Endothelial cell of umbilical vein (primary cell): ENCODE data around the gene UBR4. TPM values are rescaled to one million over a fixed set of nuclear protein-coding genes. Genes with fewer than 3 reads are reported as not detected.

ENCODE experiments used
- BruUV-seq: library from RNA; stranded (reverse); fragments of 400-500 nt; replicated peaks from 2 replicates; lab custom pipeline; 2021; lab: Mats Ljungman, UMichigan
- CTCF ChIA-PET: fragments of 300-600, 350-600 bp; sonication (Branson Sonifier 250); formaldehyde crosslinking; loops from one replicate; lab custom pipeline; 2021; ENCODE audit warnings: antibody characterized with exemption, inconsistent platforms; lab: Charles Lee
- POLR2A ChIA-PET: fragments of 300-600, 350-600 bp; sonication (Branson Sonifier 250); formaldehyde crosslinking; loops from one replicate; lab custom pipeline; 2021; ENCODE audit warnings: antibody characterized with exemption, inconsistent platforms; lab: Charles Lee
- DNase-seq: peaks from one replicate; pipeline ENCODE4 v3.0.0-alpha.2; 2011; ENCODE audit warnings: low read depth, low spot score
- FAIRE-seq: peaks from 2 replicates; lab custom pipeline; 2011; peaks lifted over from hg19 to GRCh38; lab: Jason Lieb, UNC
- H2AFZ ChIP-seq: 2 replicates; pipeline ENCODE4 v1.6.0; 2012; ENCODE audit warnings: low read depth, low read length, control low read depth, inconsistent platforms
- H3K27ac ChIP-seq: 2 replicates; pipeline ENCODE4 v1.5.1; 2011; ENCODE audit warnings: low read depth, mild to moderate bottlenecking, control low read depth, low read length, moderate library complexity; ENCODE audit not compliant: insufficient read depth
- H3K27me3 ChIP-seq, 2 experiments: 2 replicates each; pipeline versions ENCODE4 v1.6.0 to v1.6.1; 2011; ENCODE audit warnings: low read length in 2 of 2, mixed read lengths in 1 of 2; ENCODE audit not compliant: control insufficient read depth in 2 of 2, insufficient read depth in 2 of 2
- H3K36me3 ChIP-seq, 2 experiments: 2 replicates in 1 of 2; 3 replicates in 1 of 2; pipeline ENCODE4 v1.5.1; 2011; ENCODE audit warnings: low read length in 2 of 2, mild to moderate bottlenecking in 1 of 2, moderate library complexity in 1 of 2; ENCODE audit not compliant: control insufficient read depth in 2 of 2, insufficient read depth in 2 of 2; ENCODE audit errors: extremely low read depth in 1 of 2
- H3K4me1 ChIP-seq: 3 replicates; pipeline ENCODE4 v1.5.1; 2011; ENCODE audit warnings: mild to moderate bottlenecking, low read length; ENCODE audit not compliant: control insufficient read depth, insufficient read depth; ENCODE audit errors: extremely low read depth
- H3K4me2 ChIP-seq: 2 replicates; pipeline ENCODE4 v1.6.1; 2011; ENCODE audit warnings: low read length, control low read depth, mixed read lengths; ENCODE audit not compliant: insufficient read depth
- H3K4me3 ChIP-seq, 3 experiments: fragments of 200-600 bp in 1 of 3; sonication (generic), shearing (Covaris generic) in 1 of 3; replicated peaks in 1 of 3; 2 replicates each; pipeline ENCODE4 v1.5.1; 2011 to 2016; ENCODE audit warnings: control low read depth in 3 of 3, low read length in 3 of 3, mild to moderate bottlenecking in 2 of 3, inconsistent platforms in 1 of 3, low read depth in 1 of 3, moderate library complexity in 1 of 3; ENCODE audit not compliant: insufficient read depth in 1 of 3
- H3K79me2 ChIP-seq: 2 replicates; pipeline ENCODE4 v1.6.0; 2012; ENCODE audit warnings: low read length, inconsistent platforms; ENCODE audit not compliant: control insufficient read depth, insufficient read depth
- H3K9ac ChIP-seq: replicated peaks from 2 replicates; pipeline ENCODE3; 2011; ENCODE audit warnings: low read length, control low read depth; ENCODE audit not compliant: insufficient read depth; ENCODE audit errors: extremely low read depth
- H3K9me1 ChIP-seq: replicated peaks from 3 replicates; pipeline ENCODE4 v1.6.0; 2011; ENCODE audit warnings: mild to moderate bottlenecking, low read length; ENCODE audit not compliant: control insufficient read depth, insufficient read depth; ENCODE audit errors: extremely low read depth
- H3K9me3 ChIP-seq: replicated peaks from 2 replicates; pipeline ENCODE4 v1.5.1; 2012; ENCODE audit warnings: low read length, inconsistent platforms; ENCODE audit not compliant: control insufficient read depth, insufficient read depth
- H4K20me1 ChIP-seq: replicated peaks from 2 replicates; pipeline ENCODE3; 2011; ENCODE audit warnings: mild to moderate bottlenecking, low read length; ENCODE audit not compliant: control insufficient read depth, insufficient read depth; ENCODE audit errors: extremely low read depth
- CTCF ChIP-seq, 2 donors: IDR thresholded peaks; 1 replicate in 1 of 2; 2 replicates in 1 of 2; pipeline ENCODE4 v1.5.1; 2011; ENCODE audit warnings: low read length in 2 of 2, mild to moderate bottlenecking in 2 of 2, moderate library complexity in 2 of 2, control low read depth in 1 of 2, inconsistent platforms in 1 of 2, low read depth in 1 of 2; ENCODE audit not compliant: insufficient read depth in 1 of 2; ENCODE audit errors: extremely low read depth in 1 of 2
- EZH2 ChIP-seq: IDR thresholded peaks from 2 replicates; pipeline ENCODE4 v1.6.1; 2012; ENCODE audit warnings: borderline replicate concordance, low read depth, mild to moderate bottlenecking, moderate library complexity, low read length, inconsistent platforms; ENCODE audit not compliant: severe bottlenecking
- FOS ChIP-seq: IDR thresholded peaks from 2 replicates; pipeline ENCODE4 v1.6.1; 2011; ENCODE audit warnings: mild to moderate bottlenecking, low read length, moderate library complexity, borderline replicate concordance; ENCODE audit not compliant: insufficient read depth
- GATA2 ChIP-seq: IDR thresholded peaks from 2 replicates; pipeline ENCODE4 v1.7.0; 2011; ENCODE audit warnings: low read depth, mild to moderate bottlenecking, moderate library complexity, mixed read lengths, low read length; ENCODE audit not compliant: insufficient read length, insufficient read depth
- JUN ChIP-seq: IDR thresholded peaks from 2 replicates; pipeline ENCODE4 v1.6.1; 2011; ENCODE audit warnings: borderline replicate concordance, low read depth; ENCODE audit not compliant: insufficient read length, insufficient read depth
- MAX ChIP-seq: IDR thresholded peaks from 2 replicates; pipeline ENCODE4 v1.6.1; 2011; ENCODE audit not compliant: insufficient read depth, insufficient read length
- MYC ChIP-seq: IDR thresholded peaks from one replicate; pipeline ENCODE4 v1.6.1; 2011; ENCODE audit warnings: mild to moderate bottlenecking, low read depth, low read length
- POLR2A ChIP-seq: IDR thresholded peaks from 2 replicates; pipeline ENCODE4 v1.6.1; 2012; ENCODE audit warnings: low read depth, mild to moderate bottlenecking, control low read depth, low read length
- POLR2AphosphoS5 ChIP-seq: IDR thresholded peaks from 2 replicates; pipeline ENCODE4 v1.6.1; 2012; ENCODE audit warnings: low read depth, mild to moderate bottlenecking, control low read depth, low read length, moderate library complexity; ENCODE audit not compliant: insufficient read depth
- dilution Hi-C: fragments of 300-500 bp; cut with MboI; formaldehyde crosslinking; loops from one replicate; pipeline ENCODE4 v1.15.0; 2019; ENCODE audit warnings: low sequenced_read_pairs; ENCODE audit not compliant: extremely low pct_ligation_motif_present
- intact Hi-C: fragments of 100-400 bp; cut with micrococcal nuclease; formaldehyde crosslinking; loops from one replicate; pipeline ENCODE4 v1.10.0; 2022
- polyA plus RNA-seq, 4 experiments: library from polyadenylated mRNA; depleted of rRNA in 3 of 4; stranded (reverse) in 3 of 4; unstranded in 1 of 4; fragments of >200 nt; gene quantifications; 2 replicates each; pipeline versions ENCODE4 v1.2.1 to v1.2.3, GENCODE V29; 2011 to 2012; ENCODE audit warnings: missing spikeins in 1 of 4
- total RNA-seq: library from RNA; stranded (reverse); gene quantifications from 2 replicates; pipeline ENCODE4 v1.2.3, GENCODE V29; 2021

Gene UBR4
- total and polyA plus RNA-seq, 2 donors (not counting 3 experiments of a cell fraction or from before 2014, with no cell fraction given), result 125 to 150 TPM

- Histone ChIP-seq H3K9me1 (no peaks in the 10 kb centered on the region), H3K9me3 (no peaks in the 10 kb centered on the region), H2AFZ (no peak overlapping the region), H3K4me3 (no peak overlapping the region), H3K27me3 (no peaks in the 10 kb centered on the region), H4K20me1 (no peaks in the 10 kb centered on the region), H3K9ac (no peak overlapping the region), H3K36me3 (peaks cover 33 to 41% of the 10 kb centered on the region in 2 experiments), H3K4me2 (no peak overlapping the region), H3K79me2 (peaks cover 3% of the 10 kb centered on the region), H3K27ac (no peak overlapping the region), H3K4me1 (no peaks in the 10 kb centered on the region)
- DNase-seq, result no peak
- TF ChIP-seq EZH2 (no peak), MAX (no peak), JUN (no peak), CTCF (IDR thresholded peaks at IDR 0.05; ENCODE audit: extremely low read depth in 1 of 2, insufficient read depth in 1 of 2, low read depth in 1 of 2, low read length in 2 of 2) (no peak), MYC (no peak), GATA2 (no peak), FOS (no peak), POLR2A (no peak), POLR2AphosphoS5 (no peak)
- POLR2A ChIA-PET, result interaction anchor here (0.6 kb wide), 1 partner anchor 28 kb away, joined by 3 read pairs; no protein-coding TSS in a partner anchor
- no peak for FAIRE-seq
- no TSS peak for BruUV-seq
- dilution Hi-C loops, result no loop called here
- CTCF ChIA-PET, result interaction anchor here (1.0 to 2.4 kb wide), 5 partner anchors 8 to 475 kb away, joined by 4 to 25 read pairs (median 7); no protein-coding TSS in a partner anchor
- intact Hi-C loops, result loop anchor here (1.0 kb wide), 2 partner anchors 62 to 474 kb away; no protein-coding TSS in a partner anchor
Measured at GRCh38 chr1:19178734-19179398, 31.2 kb downstream of the UBR4 start.
